Inflammatory macrophage treated with lipopolysaccharide for 4 hours (primary cell): ENCODE data around the gene HNRNPM.

Experiments used
- DNase-seq: peaks from one replicate; pipeline ENCODE4 v3.0.0-alpha.2; 2020

Gene HNRNPM

GRCh38 chr19:8489561-8490394 lies 45.0 kb downstream of the HNRNPM start:
- DNase-seq, result no peak

GRCh38 chr19:8490395-8490760 lies 45.6 kb downstream of the HNRNPM start:
- DNase-seq, result no peak

GRCh38 chr19:8490873-8491272 lies 46.1 kb downstream of the HNRNPM start:
- no peak for DNase-seq

GRCh38 chr19:8491574-8491973 lies 46.8 kb downstream of the HNRNPM start:
- no peak for DNase-seq

GRCh38 chr19:8494158-8494557 lies 49.4 kb downstream of the HNRNPM start:
- peak; percentile 43 for DNase-seq

GRCh38 chr19:8498295-8498694 lies 53.5 kb downstream of the HNRNPM start:
- no peak for DNase-seq

- DNase-seq, result no peak
Observed at GRCh38 chr19:8499048-8499833, 54.5 kb downstream of the HNRNPM start.

- peak; percentile 71 for DNase-seq
Observed at GRCh38 chr19:8500158-8500557, 55.4 kb downstream of the HNRNPM start.

- no peak for DNase-seq
Observed at GRCh38 chr19:8501516-8501915, 56.7 kb downstream of the HNRNPM start.

GRCh38 chr19:8501981-8502380 lies 57.2 kb downstream of the HNRNPM start:
- DNase-seq, result no peak

- DNase-seq, result peak; percentile 83
Observed at GRCh38 chr19:8503510-8503909, 58.7 kb downstream of the HNRNPM start.

- no peak for DNase-seq
Observed at GRCh38 chr19:8504171-8504570, 59.4 kb downstream of the HNRNPM start.

- peak; percentile 30 for DNase-seq
Observed at GRCh38 chr19:8504919-8505318, 60.1 kb downstream of the HNRNPM start.

GRCh38 chr19:8505680-8506401 lies 61.1 kb downstream of the HNRNPM start:
- DNase-seq, result peak; percentile 54

- no peak for DNase-seq
Observed at GRCh38 chr19:8506402-8506957, 61.7 kb downstream of the HNRNPM start.

GRCh38 chr19:8510589-8511115 lies 65.9 kb downstream of the HNRNPM start:
- no peak for DNase-seq

- DNase-seq, result no peak
Observed at GRCh38 chr19:8511573-8512101, 66.9 kb downstream of the HNRNPM start.

- peak; percentile 57 for DNase-seq
Observed at GRCh38 chr19:8512115-8512967, 67.6 kb downstream of the HNRNPM start.

GRCh38 chr19:8513036-8513686 lies 68.4 kb downstream of the HNRNPM start:
- DNase-seq, result no peak

GRCh38 chr19:8513687-8514504 lies 69.1 kb downstream of the HNRNPM start, which contains the start of gene ZNF414:
ZNF414 (minus strand) TSS chr19:8514167; CDS start chr19:8514046, 121 bp downstream.
- DNase-seq, result peak; percentile 96
